Measurements from ENCODE around the gene TUBA8.
"Not testable (repeated sequence)": the region's sequence is repeated elsewhere in the genome, so short reads cannot be mapped to it uniquely, and the experiment has no call there.

The TUBA8 gene

GRCh38 chr22:18121506-18121905, 10.9 kb downstream of the TUBA8 start:
- TF ChIP-seq CSDC2 (CRISPR knock-in tag; IDR thresholded peaks at IDR 0.05) (no peak), BACH2 (CRISPR knock-in tag; IDR thresholded peaks at IDR 0.05; ENCODE audit: borderline replicate concordance) (no peak), PPARA (CRISPR knock-in tag; IDR thresholded peaks at IDR 0.05; ENCODE audit: borderline replicate concordance) (no peak), ZNF565 (CRISPR knock-in tag; conservative IDR thresholded peaks at IDR 0.05; ENCODE audit: low read depth) (no peak), POU6F1 (CRISPR knock-in tag; IDR thresholded peaks at IDR 0.05; ENCODE audit: borderline replicate concordance, low read depth) (no peak), TOX (CRISPR knock-in tag; IDR thresholded peaks at IDR 0.05; ENCODE audit: borderline replicate concordance) (no peak), TCF4 (CRISPR knock-in tag; IDR thresholded peaks at IDR 0.05; ENCODE audit: borderline replicate concordance) (no peak), GLIS3 (CRISPR knock-in tag; IDR thresholded peaks at IDR 0.05) (no peak), ARNTL (CRISPR knock-in tag; IDR thresholded peaks at IDR 0.05; ENCODE audit: borderline replicate concordance, low read depth) (no peak), ISL1 (CRISPR knock-in tag; IDR thresholded peaks at IDR 0.05) (no peak), ZFP30 (CRISPR knock-in tag; IDR thresholded peaks at IDR 0.05) (no peak), ESRRG (CRISPR knock-in tag; IDR thresholded peaks at IDR 0.05) (no peak), OSR1 (CRISPR knock-in tag; IDR thresholded peaks at IDR 0.05) (no peak), ZFP3 (CRISPR knock-in tag; IDR thresholded peaks at IDR 0.05) (no peak)
- ATAC-seq, result no peak

GRCh38 chr22:18121954-18122554, 11.4 kb downstream of the TUBA8 start:
- ATAC-seq, result no peak; the same call in 2 of the 3 replicates
- no peak for TF ChIP-seq POU6F1 (CRISPR knock-in tag; IDR thresholded peaks at IDR 0.05; ENCODE audit: borderline replicate concordance, low read depth)
- TF ChIP-seq ZFP30 (CRISPR knock-in tag; IDR thresholded peaks at IDR 0.05), result no peak
- TF ChIP-seq OSR1 (CRISPR knock-in tag; IDR thresholded peaks at IDR 0.05), result no peak
- no peak for TF ChIP-seq CSRNP3 (CRISPR knock-in tag; IDR thresholded peaks at IDR 0.05)
- no peak for TF ChIP-seq ISL1 (CRISPR knock-in tag; IDR thresholded peaks at IDR 0.05)
- TF ChIP-seq ZNF70 (CRISPR knock-in tag; IDR thresholded peaks at IDR 0.05), result no peak
- no peak for TF ChIP-seq ARNTL (CRISPR knock-in tag; IDR thresholded peaks at IDR 0.05; ENCODE audit: borderline replicate concordance, low read depth)
- TF ChIP-seq, protein P1, sequence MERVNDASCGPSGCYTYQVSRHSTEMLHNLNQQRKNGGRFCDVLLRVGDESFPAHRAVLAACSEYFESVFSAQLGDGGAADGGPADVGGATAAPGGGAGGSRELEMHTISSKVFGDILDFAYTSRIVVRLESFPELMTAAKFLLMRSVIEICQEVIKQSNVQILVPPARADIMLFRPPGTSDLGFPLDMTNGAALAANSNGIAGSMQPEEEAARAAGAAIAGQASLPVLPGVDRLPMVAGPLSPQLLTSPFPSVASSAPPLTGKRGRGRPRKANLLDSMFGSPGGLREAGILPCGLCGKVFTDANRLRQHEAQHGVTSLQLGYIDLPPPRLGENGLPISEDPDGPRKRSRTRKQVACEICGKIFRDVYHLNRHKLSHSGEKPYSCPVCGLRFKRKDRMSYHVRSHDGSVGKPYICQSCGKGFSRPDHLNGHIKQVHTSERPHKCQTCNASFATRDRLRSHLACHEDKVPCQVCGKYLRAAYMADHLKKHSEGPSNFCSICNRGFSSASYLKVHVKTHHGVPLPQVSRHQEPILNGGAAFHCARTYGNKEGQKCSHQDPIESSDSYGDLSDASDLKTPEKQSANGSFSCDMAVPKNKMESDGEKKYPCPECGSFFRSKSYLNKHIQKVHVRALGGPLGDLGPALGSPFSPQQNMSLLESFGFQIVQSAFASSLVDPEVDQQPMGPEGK (CRISPR knock-in tag; IDR thresholded peaks at IDR 0.05; ENCODE audit: borderline replicate concordance), result no peak
- TF ChIP-seq PPARA (CRISPR knock-in tag; IDR thresholded peaks at IDR 0.05; ENCODE audit: borderline replicate concordance), result no peak

DNA sequence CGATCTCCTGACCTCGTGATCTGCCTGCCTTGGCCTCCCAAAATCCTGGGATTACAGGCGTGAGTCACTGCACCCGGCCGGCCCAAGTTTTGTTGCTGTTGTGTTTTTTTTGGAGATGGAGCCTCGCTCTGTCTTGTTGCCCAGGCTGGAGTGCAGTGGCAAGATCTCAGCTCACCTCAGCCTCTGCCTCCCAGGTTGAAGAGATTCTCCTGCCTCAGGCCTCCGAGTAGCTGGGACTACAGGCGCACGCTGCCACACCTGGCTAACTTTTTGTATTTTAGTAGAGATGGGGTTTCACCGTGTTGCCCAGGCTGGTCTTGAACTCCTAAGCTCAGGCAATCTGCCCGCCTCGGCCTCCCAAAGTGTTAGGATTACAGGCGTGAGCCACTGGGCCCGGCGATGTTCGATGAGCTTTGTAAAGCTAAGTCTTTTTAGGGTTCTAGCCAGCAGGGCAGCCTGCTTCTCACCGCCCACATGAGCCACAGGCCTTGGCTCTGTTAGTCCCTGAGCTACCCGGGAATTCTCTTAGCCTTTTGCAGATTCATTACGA, 12.9 kb downstream of the TUBA8 start:
- ATAC-seq, result not testable (repeated sequence)

GRCh38 chr22:18126606-18127005, 16.0 kb downstream of the TUBA8 start:
- TF ChIP-seq PPARA (CRISPR knock-in tag; IDR thresholded peaks at IDR 0.05; ENCODE audit: borderline replicate concordance) (no peak), ZFP3 (CRISPR knock-in tag; IDR thresholded peaks at IDR 0.05) (no peak), SNAI2 (CRISPR knock-in tag; IDR thresholded peaks at IDR 0.05) (no peak), OSR1 (CRISPR knock-in tag; IDR thresholded peaks at IDR 0.05) (no peak)
- TF ChIP-seq, protein P1 (CRISPR knock-in tag; IDR thresholded peaks at IDR 0.05; ENCODE audit: borderline replicate concordance), result no peak
- TF ChIP-seq, protein P2, sequence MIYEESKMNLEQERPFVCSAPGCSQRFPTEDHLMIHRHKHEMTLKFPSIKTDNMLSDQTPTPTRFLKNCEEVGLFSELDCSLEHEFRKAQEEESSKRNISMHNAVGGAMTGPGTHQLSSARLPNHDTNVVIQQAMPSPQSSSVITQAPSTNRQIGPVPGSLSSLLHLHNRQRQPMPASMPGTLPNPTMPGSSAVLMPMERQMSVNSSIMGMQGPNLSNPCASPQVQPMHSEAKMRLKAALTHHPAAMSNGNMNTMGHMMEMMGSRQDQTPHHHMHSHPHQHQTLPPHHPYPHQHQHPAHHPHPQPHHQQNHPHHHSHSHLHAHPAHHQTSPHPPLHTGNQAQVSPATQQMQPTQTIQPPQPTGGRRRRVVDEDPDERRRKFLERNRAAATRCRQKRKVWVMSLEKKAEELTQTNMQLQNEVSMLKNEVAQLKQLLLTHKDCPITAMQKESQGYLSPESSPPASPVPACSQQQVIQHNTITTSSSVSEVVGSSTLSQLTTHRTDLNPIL (CRISPR knock-in tag; IDR thresholded peaks at IDR 0.05; ENCODE audit: low read depth), result no peak
- no peak for ATAC-seq
